Measurements from ENCODE around the gene SNRNP40.

The SNRNP40 gene

DNA sequence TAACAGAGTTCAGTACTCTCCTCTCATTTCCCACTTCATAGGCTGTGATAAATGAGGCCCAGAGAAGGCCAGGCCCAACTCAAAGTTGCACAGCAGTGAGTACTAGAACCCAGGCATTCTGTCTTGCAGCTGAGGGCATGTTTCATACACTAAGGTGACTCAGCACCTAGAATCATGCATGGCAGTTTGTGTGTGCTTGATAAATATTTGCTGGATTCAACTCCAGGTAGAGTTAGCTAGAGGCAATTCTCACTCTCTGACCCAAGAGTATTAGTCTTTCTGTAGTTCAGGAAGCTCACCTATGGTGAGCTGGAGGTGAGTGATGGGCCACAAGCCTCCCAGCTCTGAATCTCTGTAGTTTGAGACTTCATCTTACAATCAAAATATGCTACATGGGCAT lies 67.6 kb downstream of the SNRNP40 start:
- DNase-seq = no peak

- DNase-seq = no peak
Measured at GRCh38 chr1:31227891-31228568, 68.6 kb downstream of the SNRNP40 start.

- no peak for DNase-seq
Measured at GRCh38 chr1:31224068-31224467, 72.5 kb downstream of the SNRNP40 start.

- no peak for DNase-seq
Measured at GRCh38 chr1:31222176-31222575, 74.4 kb downstream of the SNRNP40 start.

DNA sequence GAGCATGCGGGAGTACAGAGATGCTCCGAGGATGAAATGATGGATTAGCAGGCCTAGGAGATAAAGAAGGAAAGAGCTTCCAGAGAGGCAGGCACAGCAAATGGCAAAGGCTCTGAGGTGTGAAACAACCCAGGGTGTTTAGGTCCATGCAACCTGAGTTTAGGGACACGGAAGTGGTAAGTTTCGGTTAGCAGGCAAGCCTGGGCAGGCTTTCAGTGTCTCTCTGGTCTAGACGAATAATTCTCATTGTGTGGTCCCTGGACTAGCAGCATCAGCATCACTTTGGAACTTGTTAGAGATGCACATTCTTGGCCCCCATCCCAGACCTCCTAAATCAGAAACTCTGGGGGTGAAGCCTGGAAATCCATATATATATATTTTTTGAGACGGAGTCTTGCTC lies 75.5 kb downstream of the SNRNP40 start:
- no peak for DNase-seq

DNA sequence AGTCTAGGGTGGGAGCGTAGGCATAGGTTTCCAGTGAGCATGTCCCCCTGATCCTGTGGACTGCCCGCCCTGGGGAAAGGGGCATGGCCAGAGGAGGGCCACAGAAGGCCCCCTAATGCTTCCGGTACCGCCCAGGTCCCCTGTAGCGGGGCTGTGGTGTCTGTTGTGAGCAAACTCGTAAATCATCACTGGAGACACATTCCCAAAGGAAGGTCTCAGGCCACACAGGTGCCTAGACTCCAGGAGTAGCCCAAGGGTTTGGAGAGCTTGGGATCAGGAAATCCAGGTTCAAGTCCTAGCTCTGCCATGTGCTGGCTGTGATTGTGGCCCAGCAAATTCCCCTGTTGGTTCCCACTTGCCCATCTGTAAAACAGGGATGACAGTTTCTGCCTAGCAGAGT lies 77.1 kb downstream of the SNRNP40 start:
- DNase-seq = no peak

GRCh38 chr1:31218705-31219104 lies 77.9 kb downstream of the SNRNP40 start:
- no peak for DNase-seq

GRCh38 chr1:31216016-31216415 lies 80.6 kb downstream of the SNRNP40 start:
- DNase-seq = no peak

DNA sequence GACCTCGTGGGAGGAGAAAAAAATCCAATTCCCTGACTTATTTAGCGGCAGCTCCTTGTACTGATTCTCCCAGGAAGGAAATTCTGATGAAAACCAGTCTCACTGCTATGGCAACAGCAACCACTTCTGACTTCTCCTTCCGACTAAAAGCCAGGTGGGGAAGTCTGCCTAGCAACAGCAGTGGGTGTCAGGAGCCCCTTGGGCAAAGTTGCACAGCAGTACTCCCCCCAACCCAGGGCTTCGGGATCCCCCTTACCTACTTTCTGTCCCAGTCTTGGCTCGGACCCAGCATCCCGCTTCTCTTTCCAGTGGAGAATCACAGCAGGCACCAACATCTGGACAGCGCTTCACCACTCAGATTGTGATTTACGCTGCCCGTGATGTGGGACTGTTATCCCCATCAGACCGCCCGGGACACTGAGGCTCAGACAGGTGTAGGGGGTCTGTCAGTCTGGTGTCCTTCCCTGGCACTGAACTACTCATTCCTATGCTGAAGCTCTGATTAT lies 81.5 kb downstream of the SNRNP40 start:
- no peak for DNase-seq

GRCh38 chr1:31214316-31215064 lies 82.1 kb downstream of the SNRNP40 start:
- no peak for DNase-seq

Data from activated CD8-positive, alpha-beta memory T cell treated with anti-CD3 and anti-CD28 coated beads, Interleukin-2, amount 50 U/mL, for 4 hours (primary cell).